DND-41 (cell line): ENCODE measurements around the gene CAPN3.

Source experiments
- ATAC-seq: fragments of 200-7000 bp; cut with Tn5 transposase; 3 replicates; pipeline ENCODE4 v1.9.1; 2021; ENCODE audit warnings: low read depth; ENCODE audit not compliant: insufficient read depth
- DNase-seq: peaks from one replicate; pipeline ENCODE4 v3.0.0-alpha.2; 2020
- H2AFZ ChIP-seq: 2 replicates; pipeline ENCODE4 v1.6.0; 2012; ENCODE audit warnings: low read depth, low read length
- H3K27ac ChIP-seq: 2 replicates; pipeline ENCODE4 v1.5.1; 2012; ENCODE audit warnings: low read length, inconsistent platforms
- H3K27me3 ChIP-seq: fragments of 200-600 bp; sonication (generic); 2 replicates; pipeline ENCODE4 v1.6.0; 2012; ENCODE audit warnings: low read length, mild to moderate bottlenecking, inconsistent platforms; ENCODE audit not compliant: insufficient read depth, poor library complexity
- H3K36me3 ChIP-seq: 2 replicates; pipeline ENCODE4 v1.5.1; 2012; ENCODE audit warnings: low read length, inconsistent platforms; ENCODE audit not compliant: insufficient read depth
- H3K4me1 ChIP-seq: 2 replicates; pipeline ENCODE4 v1.5.1; 2012; ENCODE audit warnings: mild to moderate bottlenecking, low read length; ENCODE audit not compliant: insufficient read depth
- H3K4me2 ChIP-seq: 2 replicates; pipeline ENCODE4 v1.6.0; 2012; ENCODE audit warnings: mild to moderate bottlenecking, moderate library complexity, low read length, inconsistent platforms; ENCODE audit not compliant: insufficient read depth
- H3K4me3 ChIP-seq, 2 experiments: fragments of 200-600 bp in 1 of 2; shearing (Covaris generic) in 1 of 2; 2 replicates each; pipeline ENCODE4 v1.5.1; 2012 to 2016; ENCODE audit warnings: inconsistent platforms in 2 of 2, low read length in 2 of 2, mild to moderate bottlenecking in 2 of 2, low read depth in 1 of 2, moderate library complexity in 1 of 2
- H3K79me2 ChIP-seq: 2 replicates; pipeline ENCODE4 v1.6.0; 2012; ENCODE audit warnings: low read length, inconsistent platforms; ENCODE audit not compliant: insufficient read depth
- H3K9ac ChIP-seq: 2 replicates; pipeline ENCODE4 v1.6.0; 2012; ENCODE audit warnings: low read depth, mild to moderate bottlenecking, inconsistent platforms, low read length, moderate library complexity
- H3K9me3 ChIP-seq: 2 replicates; pipeline ENCODE4 v1.5.1; 2012; ENCODE audit warnings: low read length, moderate library complexity, mild to moderate bottlenecking, inconsistent platforms; ENCODE audit not compliant: insufficient read depth, severe bottlenecking
- H4K20me1 ChIP-seq: 2 replicates; pipeline ENCODE4 v1.6.0; 2012; ENCODE audit warnings: low read length; ENCODE audit not compliant: insufficient read depth
- CTCF ChIP-seq: IDR thresholded peaks from 2 replicates; pipeline ENCODE4 v1.5.1; 2012; ENCODE audit warnings: borderline replicate concordance, low read length, moderate library complexity, mild to moderate bottlenecking; ENCODE audit not compliant: poor library complexity, severe bottlenecking; ENCODE audit errors: extremely low read depth
- EZH2 ChIP-seq: IDR thresholded peaks from 3 replicates; pipeline ENCODE4 v1.6.1; 2012; ENCODE audit warnings: borderline replicate concordance, low read depth, mild to moderate bottlenecking, moderate library complexity, low read length, inconsistent platforms; ENCODE audit not compliant: severe bottlenecking

The CAPN3 gene

DNA sequence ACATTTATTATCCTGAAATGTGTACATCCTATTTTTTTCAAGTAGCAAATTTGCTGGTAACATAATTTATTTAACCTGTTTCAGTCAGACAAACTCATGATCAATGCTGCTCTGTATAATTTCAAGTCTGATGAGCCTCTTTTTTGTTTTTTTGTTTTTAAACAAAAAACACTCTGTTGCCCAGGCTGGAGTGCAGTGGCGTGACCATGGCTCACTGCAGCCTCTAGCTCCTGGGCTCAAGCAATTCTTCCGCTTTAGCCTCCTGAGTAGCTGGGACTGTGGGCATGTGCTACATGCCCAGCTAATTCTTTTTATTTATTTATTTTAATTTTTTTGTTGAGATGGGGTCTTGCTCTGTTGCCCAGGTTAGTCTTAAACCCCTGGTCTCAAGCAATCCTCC, 40.1 kb upstream of the CAPN3 start:
- H3K79me2 ChIP-seq: no peaks in the 10 kb centered on the region
- no peak for TF ChIP-seq CTCF
- TF ChIP-seq EZH2: no peak
- H3K36me3 ChIP-seq: no peaks in the 10 kb centered on the region
- H3K9me3 ChIP-seq: no peaks in the 10 kb centered on the region
- H3K9ac ChIP-seq: no peak overlapping the region
- no peaks in the 10 kb centered on the region for H4K20me1 ChIP-seq
- DNase-seq (no peak), ATAC-seq (no peak)
- H3K27me3 ChIP-seq: no peaks in the 10 kb centered on the region
- H3K4me1 ChIP-seq: no peaks in the 10 kb centered on the region
- H2AFZ ChIP-seq: no peak overlapping the region
- no peak overlapping the region for H3K4me2 ChIP-seq
- no peak overlapping the region for H3K27ac ChIP-seq
- H3K4me3 ChIP-seq: no peak overlapping the region

DNA sequence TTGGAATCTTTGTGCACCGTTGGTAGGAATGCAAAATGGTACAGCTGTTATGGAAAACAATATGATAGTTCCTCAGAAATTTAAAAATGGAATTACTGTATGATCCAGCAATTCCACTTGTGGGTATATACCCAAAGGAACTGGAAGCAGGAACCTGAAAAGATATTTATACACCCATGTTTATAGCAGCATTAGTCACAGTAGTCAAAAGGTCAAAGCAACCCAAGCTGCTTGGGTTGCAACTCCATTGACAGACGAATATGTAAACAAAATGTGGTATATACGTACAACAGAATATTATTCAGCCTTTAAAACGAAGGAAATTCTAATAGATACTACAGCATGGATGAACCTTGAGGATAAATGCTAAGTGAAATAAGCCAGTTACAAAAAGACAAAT, 35.0 kb upstream of the CAPN3 start:
- DNase-seq: no peak
- H3K9ac ChIP-seq: no peak overlapping the region
- H3K36me3 ChIP-seq: no peaks in the 10 kb centered on the region
- no peaks in the 10 kb centered on the region for H3K4me1 ChIP-seq
- H3K9me3 ChIP-seq: no peaks in the 10 kb centered on the region
- no peak overlapping the region for H3K4me2 ChIP-seq
- no peaks in the 10 kb centered on the region for H4K20me1 ChIP-seq
- H3K27me3 ChIP-seq: no peaks in the 10 kb centered on the region
- TF ChIP-seq EZH2 (no peak), CTCF (no peak)
- ATAC-seq: no peak
- H3K4me3 ChIP-seq: no peak overlapping the region
- H3K27ac ChIP-seq: no peak overlapping the region
- H2AFZ ChIP-seq: no peak overlapping the region
- no peaks in the 10 kb centered on the region for H3K79me2 ChIP-seq

GRCh38 chr15:42329161-42329560, 30.1 kb upstream of the CAPN3 start:
- H3K79me2 ChIP-seq: no peaks in the 10 kb centered on the region
- H3K27ac ChIP-seq: no peak overlapping the region
- no peaks in the 10 kb centered on the region for H3K36me3 ChIP-seq
- no peak for DNase-seq
- H3K4me2 ChIP-seq: no peak overlapping the region
- no peaks in the 10 kb centered on the region for H3K9me3 ChIP-seq
- no peak overlapping the region for H3K9ac ChIP-seq
- H3K27me3 ChIP-seq: no peaks in the 10 kb centered on the region
- H2AFZ ChIP-seq: no peak overlapping the region
- H3K4me3 ChIP-seq: no peak overlapping the region
- no peak for ATAC-seq
- H3K4me1 ChIP-seq: no peaks in the 10 kb centered on the region
- no peak for TF ChIP-seq EZH2
- TF ChIP-seq CTCF: no peak
- H4K20me1 ChIP-seq: no peaks in the 10 kb centered on the region

DNA sequence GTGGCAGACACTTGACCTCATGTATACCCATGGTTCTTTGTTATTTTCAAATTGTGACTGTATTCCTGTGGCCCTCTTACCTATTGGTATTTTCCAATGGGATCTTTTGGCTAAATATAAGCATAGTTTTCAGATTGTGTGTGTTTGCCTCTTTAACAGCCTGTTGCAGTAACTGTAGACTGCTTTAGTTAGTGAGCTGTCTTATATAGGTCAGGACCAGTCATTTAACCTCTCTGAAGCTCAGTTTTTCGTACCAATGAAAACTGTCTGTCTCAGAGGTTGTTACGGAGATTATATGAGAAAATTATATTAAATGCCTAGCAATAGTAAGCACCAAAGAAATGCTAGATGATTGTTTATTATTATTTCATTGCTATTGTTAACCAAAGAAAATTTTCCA, 29.3 kb upstream of the CAPN3 start:
- H3K4me3 ChIP-seq: no peak overlapping the region
- H3K79me2 ChIP-seq: no peaks in the 10 kb centered on the region
- H2AFZ ChIP-seq: no peak overlapping the region
- no peaks in the 10 kb centered on the region for H3K4me1 ChIP-seq
- no peak overlapping the region for H3K9ac ChIP-seq
- H3K4me2 ChIP-seq: no peak overlapping the region
- DNase-seq (no peak), ATAC-seq (no peak)
- no peaks in the 10 kb centered on the region for H3K27me3 ChIP-seq
- no peaks in the 10 kb centered on the region for H3K9me3 ChIP-seq
- no peaks in the 10 kb centered on the region for H4K20me1 ChIP-seq
- no peak overlapping the region for H3K27ac ChIP-seq
- peaks cover 2% of the 10 kb centered on the region; the same call in 1 of the 2 replicates for H3K36me3 ChIP-seq
- TF ChIP-seq CTCF (no peak), EZH2 (no peak)
